ENCODE measurements around the gene SYNE4. TPM values are rescaled to one million over a fixed set of nuclear protein-coding genes. Genes with fewer than 3 reads are reported as not detected.

The SYNE4 gene
- total RNA-seq, 4 donors from 2014 or later = 0.36 TPM; not detected in 3

DNA sequence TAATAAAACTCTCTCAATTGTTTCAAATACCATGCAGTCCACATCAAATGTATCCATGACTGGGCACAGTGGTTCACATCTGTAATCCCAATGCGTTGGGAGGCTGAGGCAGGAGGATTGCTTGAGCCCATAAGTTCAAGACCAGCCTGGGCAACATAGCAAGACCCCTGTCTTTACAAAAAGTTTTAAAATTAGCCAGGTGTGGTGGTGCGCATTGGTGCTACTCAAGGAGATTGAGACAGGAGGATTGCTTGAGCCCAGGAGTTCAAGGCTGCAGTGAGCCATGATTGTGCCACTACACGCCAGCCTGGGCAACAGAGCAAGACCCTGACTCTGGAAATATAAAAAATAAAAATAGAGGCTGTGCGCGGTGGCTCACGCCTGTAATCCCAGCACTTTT is 19.1 kb upstream of the SYNE4 start:
- DNase-seq = no peak
- H3K4me1 ChIP-seq = no peaks in the 10 kb centered on the region
- intact Hi-C loops (cut with DNase I; ENCODE audit: low total_unique reads) (no loop called here), in situ Hi-C loops (cut with MboI; ENCODE audit: low sequenced_read_pairs in 4 of 4) (no loop called here)
- peaks cover 0 to 5% of the 10 kb centered on the region in 2 donors for H3K36me3 ChIP-seq
- H3K4me3 ChIP-seq = no peak overlapping the region
- H3K27me3 ChIP-seq = peaks cover 3 to 10% (median 9%) of the 10 kb centered on the region in 3 donors
- no peak for ATAC-seq
- no peaks in the 10 kb centered on the region for H3K9me3 ChIP-seq
- no peak overlapping the region for H3K27ac ChIP-seq
- TF ChIP-seq POLR2A (IDR thresholded peaks at IDR 0.05) = no peak
- TF ChIP-seq, protein P1, sequence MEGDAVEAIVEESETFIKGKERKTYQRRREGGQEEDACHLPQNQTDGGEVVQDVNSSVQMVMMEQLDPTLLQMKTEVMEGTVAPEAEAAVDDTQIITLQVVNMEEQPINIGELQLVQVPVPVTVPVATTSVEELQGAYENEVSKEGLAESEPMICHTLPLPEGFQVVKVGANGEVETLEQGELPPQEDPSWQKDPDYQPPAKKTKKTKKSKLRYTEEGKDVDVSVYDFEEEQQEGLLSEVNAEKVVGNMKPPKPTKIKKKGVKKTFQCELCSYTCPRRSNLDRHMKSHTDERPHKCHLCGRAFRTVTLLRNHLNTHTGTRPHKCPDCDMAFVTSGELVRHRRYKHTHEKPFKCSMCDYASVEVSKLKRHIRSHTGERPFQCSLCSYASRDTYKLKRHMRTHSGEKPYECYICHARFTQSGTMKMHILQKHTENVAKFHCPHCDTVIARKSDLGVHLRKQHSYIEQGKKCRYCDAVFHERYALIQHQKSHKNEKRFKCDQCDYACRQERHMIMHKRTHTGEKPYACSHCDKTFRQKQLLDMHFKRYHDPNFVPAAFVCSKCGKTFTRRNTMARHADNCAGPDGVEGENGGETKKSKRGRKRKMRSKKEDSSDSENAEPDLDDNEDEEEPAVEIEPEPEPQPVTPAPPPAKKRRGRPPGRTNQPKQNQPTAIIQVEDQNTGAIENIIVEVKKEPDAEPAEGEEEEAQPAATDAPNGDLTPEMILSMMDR (IDR thresholded peaks at IDR 0.05 in 4 of 5, conservative IDR thresholded peaks at IDR 0.05 in 1 of 5) = no peak

DNA sequence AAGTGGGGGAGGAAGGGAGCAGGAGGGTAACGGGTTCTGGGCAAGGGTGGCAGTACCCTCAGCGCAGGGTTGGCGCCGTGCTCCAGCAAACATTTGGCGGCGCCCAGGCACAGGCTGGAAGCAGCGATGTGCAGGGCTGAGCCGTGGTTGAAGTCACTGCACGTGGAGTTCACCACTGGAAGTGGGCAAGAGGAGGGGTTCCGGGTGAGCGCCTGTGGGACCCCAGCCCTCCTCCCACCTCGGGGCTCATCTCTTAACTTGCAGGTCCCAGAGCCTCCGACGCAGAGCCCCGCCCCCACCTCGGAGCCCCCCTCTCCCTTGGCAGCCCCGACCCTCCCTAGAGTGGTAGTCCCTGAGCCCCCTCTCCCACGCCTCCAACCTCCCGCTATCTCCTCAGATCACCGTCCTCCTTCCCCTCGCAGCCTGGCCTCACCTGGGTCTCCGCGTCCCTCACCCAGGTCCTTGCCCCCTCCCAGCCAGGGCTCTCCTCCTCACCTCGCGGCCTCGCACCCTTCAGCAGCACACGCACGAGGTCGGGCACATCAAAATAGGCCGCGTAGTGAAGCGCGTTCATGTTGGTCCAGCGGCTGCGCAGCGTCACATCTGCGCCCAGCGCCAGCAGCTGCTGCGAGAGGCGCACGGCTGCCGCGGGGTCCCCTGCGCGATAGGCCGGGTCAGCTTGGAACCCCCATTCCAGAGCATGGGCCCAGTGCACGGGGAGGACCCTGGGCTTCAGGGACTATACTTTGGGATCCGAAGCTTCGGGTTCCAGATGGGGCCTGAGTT is 17.7 kb upstream of the SYNE4 start:
- no peak for DNase-seq
- no peaks in the 10 kb centered on the region for H3K9me3 ChIP-seq
- no peak for ATAC-seq
- intact Hi-C loops (cut with DNase I; ENCODE audit: low total_unique reads) = no loop called here
- peaks cover 0 to 5% of the 10 kb centered on the region in 2 donors for H3K36me3 ChIP-seq
- no peak overlapping the region for H3K4me3 ChIP-seq
- in situ Hi-C loops (cut with MboI; ENCODE audit: low sequenced_read_pairs in 4 of 4) = no loop called here
- no peaks in the 10 kb centered on the region for H3K27me3 ChIP-seq
- no peak overlapping the region for H3K27ac ChIP-seq
- no peaks in the 10 kb centered on the region for H3K4me1 ChIP-seq
- TF ChIP-seq POLR2A (IDR thresholded peaks at IDR 0.05) = no peak
- TF ChIP-seq, protein P1 (IDR thresholded peaks at IDR 0.05 in 4 of 5, conservative IDR thresholded peaks at IDR 0.05 in 1 of 5) = no peak

DNA sequence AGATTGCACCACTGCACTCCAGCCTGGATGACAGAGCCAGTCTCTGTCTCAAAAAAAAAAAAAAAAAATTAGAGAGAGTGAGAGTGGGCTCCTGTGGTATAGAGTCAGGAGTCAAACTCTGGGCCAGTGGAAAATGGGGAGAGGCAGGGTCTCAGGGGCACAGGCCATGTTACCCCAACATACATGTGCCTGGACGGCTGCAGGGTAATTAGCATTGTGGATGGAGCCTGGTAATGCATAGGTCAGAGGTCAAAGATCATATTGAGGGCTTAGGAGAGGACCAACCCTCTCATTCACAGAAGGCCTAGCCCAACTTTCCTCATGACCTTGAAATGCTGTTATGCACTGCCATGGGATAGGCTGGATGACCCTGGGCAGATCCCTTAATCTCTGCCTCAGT is 16.9 kb upstream of the SYNE4 start:
- in situ Hi-C loops (cut with MboI; ENCODE audit: low sequenced_read_pairs in 4 of 4) = no loop called here
- peaks cover 0 to 5% of the 10 kb centered on the region in 2 donors for H3K36me3 ChIP-seq

DNA sequence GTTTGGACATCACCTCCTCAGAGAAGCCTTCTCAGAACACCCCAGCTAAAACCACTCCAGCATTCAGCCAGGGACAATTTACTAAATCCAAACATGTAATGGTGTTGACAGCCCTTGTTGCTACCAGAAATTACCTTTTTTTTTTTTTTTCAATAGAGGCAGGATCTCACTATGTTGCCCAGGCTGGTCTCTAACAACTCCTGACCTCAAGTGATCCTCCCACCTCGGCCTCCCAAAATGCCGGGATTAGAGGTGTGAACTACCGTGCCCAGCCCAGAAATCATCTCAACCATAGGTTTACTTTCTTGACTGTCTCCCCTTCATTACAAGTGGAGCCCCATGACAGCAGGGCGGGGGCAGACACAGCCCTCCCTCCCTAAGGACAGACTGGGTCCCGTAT is 14.8 kb upstream of the SYNE4 start:
- no peak overlapping the region for H3K27ac ChIP-seq
- in situ Hi-C loops (cut with MboI; ENCODE audit: low sequenced_read_pairs in 4 of 4) = no loop called here
- H3K4me3 ChIP-seq = no peak overlapping the region
- no peaks in the 10 kb centered on the region for H3K4me1 ChIP-seq
- H3K9me3 ChIP-seq = no peaks in the 10 kb centered on the region
- H3K36me3 ChIP-seq = peaks cover 0 to 5% of the 10 kb centered on the region in 2 donors
- no peak for DNase-seq
- TF ChIP-seq, protein P1 (IDR thresholded peaks at IDR 0.05 in 4 of 5, conservative IDR thresholded peaks at IDR 0.05 in 1 of 5) = no peak
- no peak for TF ChIP-seq POLR2A (IDR thresholded peaks at IDR 0.05)
- H3K27me3 ChIP-seq = no peaks in the 10 kb centered on the region
- no peak for ATAC-seq
- intact Hi-C loops (cut with DNase I; ENCODE audit: low total_unique reads) = no loop called here

More for the DNA sequence above, 16.9 kb upstream of the SYNE4 start:
- Histone ChIP-seq H3K27me3 (no peaks in the 10 kb centered on the region), H3K4me3 (no peak overlapping the region), H3K27ac (no peak overlapping the region), H3K9me3 (no peaks in the 10 kb centered on the region), H3K4me1 (no peaks in the 10 kb centered on the region)
- intact Hi-C loops (cut with DNase I; ENCODE audit: low total_unique reads) = no loop called here
- DNase-seq = no peak
- ATAC-seq = no peak
- TF ChIP-seq POLR2A (IDR thresholded peaks at IDR 0.05) = no peak
- TF ChIP-seq, protein P1 (IDR thresholded peaks at IDR 0.05 in 4 of 5, conservative IDR thresholded peaks at IDR 0.05 in 1 of 5) = no peak
